ENCODE results near the gene PKD1. TPM values are rescaled to one million over a fixed set of nuclear protein-coding genes. Genes with fewer than 3 reads are reported as not detected.
A peak's percentile ranks its signal among the peaks of the same experiment; 100 is the strongest.
"Not testable (repeated sequence)": the region's sequence is repeated elsewhere in the genome, so short reads cannot be mapped to it uniquely, and the experiment has no call there.

The PKD1 gene
- total RNA-seq, 4 donors from 2014 or later: 86.4 to 214 (median 121) TPM

GRCh38 chr16:2122429-2122828 is 13.3 kb downstream of the PKD1 start:
- no peak for DNase-seq (ENCODE audit: low spot score)

GRCh38 chr16:2121853-2122252 is 13.8 kb downstream of the PKD1 start:
- ATAC-seq (ENCODE audit: low FRiP score) (peak; percentile 28), DNase-seq (ENCODE audit: low spot score) (no peak)
- no peak for TF ChIP-seq CTCF (IDR thresholded peaks at IDR 0.05)

More at GRCh38 chr16:2122429-2122828, 13.3 kb downstream of the PKD1 start:
- no peak for ATAC-seq (ENCODE audit: low FRiP score)
- no peak for TF ChIP-seq CTCF (IDR thresholded peaks at IDR 0.05)

- peak; percentile 50 for ATAC-seq (ENCODE audit: low FRiP score)
- DNase-seq (ENCODE audit: low spot score): not testable (repeated sequence)
These were observed 14.4 kb downstream of the PKD1 start for GRCh38 chr16:2121325-2121724.

GRCh38 chr16:2117960-2118722 is 17.6 kb downstream of the PKD1 start:
- DNase-seq (ENCODE audit: low spot score); ATAC-seq (ENCODE audit: low FRiP score): not testable (repeated sequence)

- ATAC-seq (ENCODE audit: low FRiP score); DNase-seq (ENCODE audit: low spot score): not testable (repeated sequence)
These were observed 18.4 kb downstream of the PKD1 start for GRCh38 chr16:2117341-2117740.

- DNase-seq (ENCODE audit: low spot score): not testable (repeated sequence)
These were observed 19.3 kb downstream of the PKD1 start for GRCh38 chr16:2116428-2116827.

GRCh38 chr16:2115591-2115973 is 20.1 kb downstream of the PKD1 start:
- ATAC-seq (ENCODE audit: low FRiP score) (no peak), DNase-seq (ENCODE audit: low spot score) (no peak)
- no peak for TF ChIP-seq CTCF (IDR thresholded peaks at IDR 0.05)

More at GRCh38 chr16:2116428-2116827, 19.3 kb downstream of the PKD1 start:
- ATAC-seq (ENCODE audit: low FRiP score): not testable (repeated sequence)

GRCh38 chr16:2114885-2115590 is 20.7 kb downstream of the PKD1 start:
- ATAC-seq (ENCODE audit: low FRiP score); DNase-seq (ENCODE audit: low spot score): not testable (repeated sequence)

GRCh38 chr16:2114225-2114624 is 21.5 kb downstream of the PKD1 start:
- DNase-seq (ENCODE audit: low spot score); ATAC-seq (ENCODE audit: low FRiP score): not testable (repeated sequence)

- ATAC-seq (ENCODE audit: low FRiP score); DNase-seq (ENCODE audit: low spot score): not testable (repeated sequence)
These were observed 23.1 kb downstream of the PKD1 start for GRCh38 chr16:2112539-2113106.

GRCh38 chr16:2111412-2112335 is 24.0 kb downstream of the PKD1 start:
- DNase-seq (ENCODE audit: low spot score); ATAC-seq (ENCODE audit: low FRiP score): not testable (repeated sequence)

- not testable (repeated sequence) for DNase-seq (ENCODE audit: low spot score)
- peak; percentile 15 for ATAC-seq (ENCODE audit: low FRiP score)
These were observed 24.7 kb downstream of the PKD1 start for GRCh38 chr16:2111009-2111353.

- ATAC-seq (ENCODE audit: low FRiP score): peak; percentile 15
- DNase-seq (ENCODE audit: low spot score): not testable (repeated sequence)
These were observed 25.2 kb downstream of the PKD1 start for GRCh38 chr16:2110332-2111008.

GRCh38 chr16:2109872-2110271 is 25.8 kb downstream of the PKD1 start:
- DNase-seq (ENCODE audit: low spot score); ATAC-seq (ENCODE audit: low FRiP score): not testable (repeated sequence)
